Dermis microvascular lymphatic vessel endothelial cell (primary cell): Measurements from ENCODE around the gene PDE4D. TPM values are rescaled to one million over a fixed set of nuclear protein-coding genes. Genes with fewer than 3 reads are reported as not detected.

ENCODE experiments used
- DNase-seq, 2 donors: peaks; one replicate each; pipeline versions ENCODE4 v3.0.0 to v3.0.0-alpha.2; 2010; ENCODE audit warnings: low read depth in 2 of 2
- total RNA-seq: library from RNA; depleted of rRNA; stranded (reverse); fragments of >200 nt; gene quantifications from 2 replicates; pipeline ENCODE4 v1.2.1, GENCODE V29; 2014

The PDE4D gene
- total RNA-seq, 1 donor from 2014 or later: 22.1 TPM

DNA sequence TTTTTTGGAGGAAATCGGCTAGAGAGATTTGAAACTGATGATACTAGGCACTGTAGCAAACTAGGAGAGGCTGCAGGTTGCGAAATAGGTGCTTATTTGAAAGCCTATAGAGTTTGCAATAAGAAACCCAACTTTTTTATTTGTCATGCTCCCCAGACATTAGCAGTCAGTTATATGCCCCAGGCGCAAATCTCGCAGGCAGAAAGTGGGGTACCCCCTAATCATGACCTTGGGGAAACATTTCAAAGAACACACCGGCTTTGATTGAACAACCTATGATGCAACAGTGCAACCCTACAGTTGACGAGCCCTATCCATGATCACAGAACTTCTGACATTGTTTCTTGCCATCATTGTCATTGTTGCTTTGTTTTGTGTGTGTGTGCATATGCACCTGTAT, 800.2 kb downstream of the PDE4D start:
- no peak for DNase-seq

DNA sequence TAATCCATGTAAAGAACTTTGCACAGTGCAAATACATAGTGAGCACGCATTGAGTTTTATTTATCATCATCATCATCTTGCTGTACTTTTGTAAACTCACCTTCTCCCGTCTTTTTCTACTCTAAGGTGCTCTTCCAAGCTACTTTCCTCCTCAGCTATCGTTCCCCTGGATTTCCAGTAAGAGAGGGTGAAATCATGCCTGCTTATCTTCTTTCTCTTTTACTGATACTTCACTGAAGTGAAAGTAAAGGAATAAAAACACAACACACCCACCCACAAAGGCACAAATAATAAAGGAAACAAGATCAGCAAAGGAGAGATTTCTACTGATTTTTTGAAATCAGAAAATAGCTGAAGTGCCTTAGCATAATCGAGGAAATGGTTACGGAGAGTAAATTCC, 800.8 kb downstream of the PDE4D start:
- DNase-seq: no peak

DNA sequence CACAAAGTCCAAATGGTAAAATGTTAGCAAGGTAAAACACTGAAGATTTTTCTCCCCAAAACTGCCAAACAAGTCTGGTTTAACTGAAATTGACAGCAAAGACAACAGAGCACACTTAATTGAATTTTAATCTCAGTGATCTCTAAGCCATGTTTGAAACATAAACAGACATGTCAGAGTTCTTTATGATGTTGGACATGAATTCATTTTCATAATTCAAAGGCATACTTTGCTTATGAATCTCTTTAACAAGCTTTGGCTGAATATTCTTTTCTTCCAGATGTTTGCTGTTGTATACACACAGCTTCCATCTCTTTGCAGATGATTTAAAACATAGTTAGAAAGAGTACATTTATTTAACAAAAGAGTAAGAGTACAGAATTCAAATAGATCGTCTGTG, 801.6 kb downstream of the PDE4D start:
- no peak for DNase-seq

DNA sequence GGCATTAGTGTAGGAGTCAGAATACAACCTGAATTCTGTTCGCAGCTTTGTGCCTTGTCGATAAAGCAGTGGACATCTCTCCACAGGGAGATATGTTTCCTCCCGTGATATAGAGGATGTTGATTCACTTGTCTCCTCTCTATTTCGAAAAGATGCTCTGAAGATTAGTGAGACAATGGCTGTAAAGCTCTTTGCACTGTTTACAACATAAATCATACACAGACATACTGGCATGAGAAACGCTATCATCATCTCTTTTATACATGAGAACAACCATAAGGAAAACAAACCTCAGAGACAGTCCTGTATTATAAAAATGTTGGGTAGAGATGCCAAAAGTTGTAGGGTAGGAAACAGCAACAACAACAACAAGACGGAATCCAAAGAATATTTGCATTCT, 803.2 kb downstream of the PDE4D start:
- DNase-seq: no peak

DNA sequence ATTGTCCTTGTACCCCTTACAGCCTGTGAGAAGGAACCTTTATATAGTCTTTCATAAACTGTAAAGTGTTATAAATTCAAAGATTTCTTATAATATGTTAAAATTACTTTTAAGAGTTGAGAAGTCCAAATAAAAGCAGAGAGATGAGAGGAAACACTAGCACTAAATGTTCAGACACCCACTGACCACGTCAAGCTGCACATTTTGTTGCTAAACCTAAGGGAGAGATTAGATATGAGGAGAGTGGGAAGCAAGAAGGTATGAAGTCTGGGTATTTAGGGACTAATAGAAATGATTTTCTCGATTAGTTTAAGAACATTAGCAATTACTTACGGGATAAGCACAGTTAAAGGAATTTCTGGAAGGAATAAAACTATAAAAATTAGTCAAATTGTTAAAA, 803.8 kb downstream of the PDE4D start:
- DNase-seq: no peak

DNA sequence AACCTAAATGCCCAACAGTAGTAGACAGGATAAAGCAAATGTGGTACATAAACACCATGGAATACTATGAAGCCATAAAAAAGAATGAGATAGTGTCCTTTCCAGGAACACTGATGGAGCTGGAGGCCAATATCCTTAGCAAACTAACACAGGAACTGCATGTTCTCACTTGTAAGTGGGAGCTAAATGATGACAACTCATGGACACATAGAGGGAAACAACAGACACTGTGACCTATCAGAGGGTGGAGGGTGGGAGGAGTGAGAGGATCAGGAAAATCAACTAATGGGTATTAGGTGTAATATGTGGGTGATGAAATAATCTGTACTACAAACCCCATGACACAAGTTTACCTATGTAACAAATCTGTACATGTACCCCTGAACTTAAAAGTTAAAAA, 805.0 kb downstream of the PDE4D start:
- no peak for DNase-seq

DNA sequence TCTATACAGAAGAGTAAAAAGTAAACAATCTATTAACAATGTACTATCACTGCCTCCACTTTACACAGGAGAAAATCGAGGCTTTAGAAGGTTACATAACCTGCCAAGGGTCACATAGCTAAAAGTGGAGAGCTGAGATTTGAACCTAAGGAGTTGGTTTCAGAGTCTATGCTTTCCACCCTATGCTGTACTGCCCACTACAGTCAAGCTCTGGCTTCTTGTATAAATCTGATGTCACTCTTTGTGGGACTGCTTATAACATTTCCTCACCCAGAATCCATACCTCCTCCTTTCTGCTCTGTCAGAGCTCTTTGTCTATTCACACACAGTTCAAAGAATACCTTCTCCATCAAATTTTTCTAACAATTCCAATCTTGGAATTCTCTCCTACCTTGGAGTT, 807.5 kb downstream of the PDE4D start:
- no peak for DNase-seq

DNA sequence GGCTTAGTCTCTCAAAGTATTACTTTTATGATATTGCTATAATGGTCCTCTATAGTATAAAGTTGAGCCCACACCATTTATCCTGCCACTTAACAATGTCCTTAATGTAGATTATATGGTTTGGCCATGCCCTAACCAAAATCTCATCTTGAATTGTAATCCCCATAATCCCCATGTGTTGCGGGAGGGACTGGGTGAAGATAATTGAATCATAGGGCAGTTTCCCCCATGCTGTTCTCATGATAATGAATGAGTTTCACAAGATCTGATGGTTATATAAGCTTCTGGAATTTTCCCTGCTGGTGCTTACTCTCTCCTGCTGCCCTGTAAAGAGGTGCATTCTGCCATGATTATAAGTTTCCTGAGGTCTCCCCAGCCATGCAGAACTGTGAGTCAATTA, 811.8 kb downstream of the PDE4D start:
- no peak for DNase-seq

DNA sequence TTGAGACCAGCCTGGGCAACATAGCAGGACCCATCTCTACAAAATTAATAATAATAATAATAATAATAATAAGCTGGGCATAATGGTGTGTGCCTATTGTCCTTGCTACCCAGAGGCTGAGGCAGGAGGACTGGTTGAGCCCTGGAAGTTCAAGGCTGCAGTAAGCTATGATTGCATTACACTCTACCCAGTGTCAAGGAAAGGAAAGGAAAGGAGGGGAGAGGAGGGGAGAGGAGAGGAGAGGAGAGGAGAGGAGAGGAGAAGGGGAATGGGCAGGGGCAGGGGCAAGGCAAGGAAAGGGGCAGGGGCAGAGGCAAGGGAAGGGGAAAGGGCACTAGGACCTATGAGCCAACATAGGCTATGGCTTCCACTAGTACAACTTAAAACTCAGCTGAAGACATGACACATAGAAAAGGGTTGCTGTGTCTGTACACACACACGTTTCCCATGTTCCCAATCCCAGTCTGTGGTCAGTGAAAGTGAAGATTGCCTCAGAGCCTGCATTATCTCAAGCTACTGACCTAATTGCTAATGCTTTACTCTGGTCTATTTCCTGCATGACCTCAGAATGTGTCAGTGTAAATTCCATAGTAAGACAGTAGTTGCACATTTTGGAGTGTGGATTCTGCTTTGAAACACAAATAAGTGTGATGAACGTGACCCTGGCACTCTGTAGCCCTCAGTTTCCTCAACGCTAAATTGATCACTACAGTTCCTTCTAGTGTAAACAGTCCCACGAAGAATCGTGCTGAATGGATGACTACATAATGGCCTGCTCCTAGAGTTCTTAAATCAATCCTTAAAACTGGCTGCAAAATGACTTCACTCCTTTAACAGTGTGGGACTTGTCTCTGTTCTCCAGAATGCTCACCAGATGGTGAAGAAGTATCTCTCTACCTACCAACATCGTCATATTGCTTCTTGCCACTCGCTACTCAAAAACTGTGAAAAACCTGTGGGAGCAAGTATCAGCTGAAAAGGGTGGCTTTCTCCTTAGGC, 813.6 kb downstream of the PDE4D start:
- peak in 1 of 2 donors; percentile 74 for DNase-seq

DNA sequence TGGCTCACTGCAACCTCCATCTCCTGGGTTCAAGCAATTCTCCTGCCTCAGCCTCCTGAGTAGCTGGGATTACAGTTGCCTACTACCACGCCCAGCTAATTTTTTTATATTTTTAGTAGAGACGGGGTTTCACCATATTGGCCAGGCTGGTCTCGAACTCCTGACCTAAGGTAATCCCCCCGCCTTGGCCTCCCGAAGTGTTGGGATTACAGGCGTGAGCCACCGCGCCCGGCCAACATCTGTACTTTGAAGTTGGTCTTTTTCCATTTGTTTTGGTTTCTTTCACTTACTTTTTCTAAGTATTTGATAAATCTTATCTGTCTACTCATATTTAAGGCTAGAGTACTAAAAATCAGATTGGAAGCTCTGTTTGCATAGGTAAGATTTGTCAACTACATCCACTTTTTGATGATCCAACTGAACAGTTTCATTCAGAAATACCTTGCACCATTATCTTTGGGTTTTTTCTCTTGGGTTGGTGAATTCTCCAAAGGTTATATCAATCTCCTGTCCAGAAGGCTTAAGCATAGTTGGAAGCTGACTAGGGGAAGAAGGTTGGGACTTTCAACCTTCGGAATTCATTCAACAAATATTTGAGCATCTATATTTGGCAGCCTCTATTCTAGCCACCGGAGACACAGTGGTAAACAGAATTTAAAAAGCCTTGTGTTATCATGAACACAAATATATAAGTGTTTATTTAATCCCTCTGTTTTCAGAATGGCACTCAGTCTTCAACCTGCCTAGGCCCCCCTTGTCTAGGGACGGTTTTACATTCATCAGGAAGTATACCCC, 821.6 kb downstream of the PDE4D start:
- no peak for DNase-seq

DNA sequence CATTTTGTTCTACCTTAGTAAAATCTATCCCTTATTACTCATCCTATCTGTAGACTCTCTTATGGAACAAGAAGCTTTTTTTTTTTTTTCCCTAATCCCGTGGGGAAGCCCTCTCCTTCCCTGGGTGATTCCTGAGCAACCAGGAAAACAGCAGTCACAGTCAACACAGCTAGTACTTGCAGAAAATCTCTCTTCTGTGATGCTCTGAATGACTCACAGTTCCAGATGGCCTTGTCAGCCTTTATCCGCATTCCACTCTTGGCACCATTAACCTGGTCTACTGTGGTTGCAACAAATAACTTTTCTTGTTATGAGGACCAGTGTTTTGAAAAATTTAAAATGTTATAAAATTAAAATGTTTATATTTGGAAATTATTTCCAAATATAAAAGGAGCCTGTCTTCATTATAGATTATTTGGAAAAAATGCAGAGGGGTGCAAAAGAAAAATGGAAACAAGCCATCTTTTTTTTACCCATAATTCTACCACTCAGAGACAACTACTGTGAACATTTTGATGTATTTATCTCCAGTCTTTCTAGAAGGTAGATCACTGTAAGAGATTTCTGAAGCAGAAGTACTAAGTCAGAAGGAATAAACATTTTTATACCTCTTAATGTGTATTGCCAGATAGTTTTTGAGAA, 824.0 kb downstream of the PDE4D start:
- DNase-seq: peak; percentile 24 to 84

DNA sequence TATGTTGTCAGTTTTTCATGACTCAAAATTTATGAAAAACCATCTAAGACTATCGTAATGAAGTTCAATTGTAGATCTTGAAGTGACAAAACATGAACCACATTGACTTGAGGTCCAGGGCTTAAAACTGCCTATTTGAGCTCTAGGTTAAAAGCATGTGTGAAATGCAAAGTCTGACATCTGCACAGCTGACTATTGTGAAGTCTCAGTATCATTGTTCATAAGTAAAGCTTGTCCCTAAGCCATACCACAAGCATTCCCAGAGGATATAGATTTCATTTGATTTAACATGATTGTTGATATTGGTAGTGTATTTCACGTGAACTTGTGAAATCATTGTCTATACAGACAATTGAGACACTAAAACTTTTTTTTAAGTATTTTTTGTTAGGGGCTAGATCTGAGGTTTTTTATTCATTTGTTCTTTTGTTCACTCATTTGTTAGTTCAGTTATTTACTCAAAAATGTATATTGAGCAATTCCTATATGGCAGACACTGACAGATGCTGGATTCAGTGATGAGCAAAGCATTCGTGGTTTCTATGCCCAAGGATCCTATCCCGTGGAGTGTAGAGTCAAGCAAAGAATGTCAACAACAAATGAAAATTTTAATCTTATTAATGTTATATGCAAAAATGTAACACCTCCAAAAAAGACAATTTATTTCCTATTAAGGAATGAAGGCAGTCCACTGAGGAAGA, 825.4 kb downstream of the PDE4D start:
- no peak for DNase-seq

DNA sequence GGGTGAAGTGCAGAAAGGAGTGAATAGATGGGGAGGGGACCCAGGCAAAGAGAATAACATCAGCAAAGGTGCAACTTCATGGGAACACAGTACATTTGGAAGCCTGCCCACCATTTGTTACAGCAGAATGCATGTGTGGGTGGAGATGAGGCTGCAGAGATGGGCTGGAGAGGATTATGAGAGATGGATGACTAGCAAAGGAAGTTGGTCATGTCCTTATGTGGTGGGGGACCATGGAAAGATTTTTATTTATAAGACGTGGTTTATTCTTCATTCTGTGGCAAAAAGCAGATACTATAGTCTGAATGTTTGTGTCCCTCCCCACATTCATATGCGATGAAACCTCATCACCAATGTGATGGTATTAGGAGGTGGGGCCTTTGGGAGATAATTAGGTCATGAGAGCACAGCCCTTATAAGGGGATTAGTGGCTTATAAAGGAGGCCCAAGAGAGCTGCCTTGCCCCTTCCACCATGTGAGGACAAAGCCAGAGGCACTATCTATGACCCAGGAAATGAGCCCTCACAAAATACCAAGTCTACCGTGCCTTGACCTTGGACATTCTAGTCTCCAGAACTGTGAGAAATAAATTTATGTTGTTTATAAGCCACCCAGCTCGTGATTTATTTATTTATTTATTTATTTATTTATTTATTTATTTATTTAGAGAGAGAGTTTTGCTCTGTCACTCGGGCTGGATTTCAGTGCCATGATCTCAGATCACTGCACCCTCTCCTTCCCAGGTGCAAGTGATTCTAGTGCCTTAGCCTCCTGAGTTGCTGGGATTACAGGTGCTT, 827.0 kb downstream of the PDE4D start:
- DNase-seq: peak in 1 of 2 donors; percentile 36

DNA sequence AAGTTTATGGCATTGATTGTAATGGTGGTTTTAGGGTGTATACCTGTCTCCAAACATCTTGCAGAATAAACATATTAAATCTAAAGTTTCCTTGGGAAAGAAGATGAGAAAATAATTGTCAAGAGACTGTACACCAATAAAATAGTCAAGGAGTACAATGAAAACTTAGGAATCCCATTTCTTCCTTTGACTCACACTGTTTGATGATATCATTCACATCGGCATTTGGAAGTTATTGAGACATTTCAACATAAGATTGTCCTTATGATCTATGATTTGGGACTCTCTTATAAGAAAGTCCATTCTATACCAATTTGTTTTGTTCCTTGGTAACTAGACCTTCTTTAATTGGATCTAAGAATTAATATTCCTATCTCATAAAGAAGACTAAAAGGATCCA, 828.0 kb downstream of the PDE4D start:
- no peak for DNase-seq

DNA sequence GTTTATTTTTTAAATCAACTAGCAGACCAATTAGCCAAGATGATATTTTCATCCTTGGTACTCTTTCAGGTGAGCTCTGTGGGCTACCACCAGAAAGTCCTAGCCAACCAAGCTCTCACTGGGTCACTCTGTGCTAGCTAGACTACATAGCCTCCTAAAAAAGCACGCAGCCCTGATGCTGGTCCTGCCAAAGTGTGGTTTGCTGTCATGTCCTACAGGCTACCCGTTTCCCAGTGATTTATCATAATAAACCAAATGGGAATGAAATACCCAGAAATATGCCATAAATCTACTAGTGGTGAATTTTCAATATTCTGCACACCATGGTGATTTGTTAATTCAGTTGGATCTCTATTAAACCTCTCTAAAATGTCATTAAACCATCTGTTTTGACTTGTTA, 829.2 kb downstream of the PDE4D start:
- no peak for DNase-seq

DNA sequence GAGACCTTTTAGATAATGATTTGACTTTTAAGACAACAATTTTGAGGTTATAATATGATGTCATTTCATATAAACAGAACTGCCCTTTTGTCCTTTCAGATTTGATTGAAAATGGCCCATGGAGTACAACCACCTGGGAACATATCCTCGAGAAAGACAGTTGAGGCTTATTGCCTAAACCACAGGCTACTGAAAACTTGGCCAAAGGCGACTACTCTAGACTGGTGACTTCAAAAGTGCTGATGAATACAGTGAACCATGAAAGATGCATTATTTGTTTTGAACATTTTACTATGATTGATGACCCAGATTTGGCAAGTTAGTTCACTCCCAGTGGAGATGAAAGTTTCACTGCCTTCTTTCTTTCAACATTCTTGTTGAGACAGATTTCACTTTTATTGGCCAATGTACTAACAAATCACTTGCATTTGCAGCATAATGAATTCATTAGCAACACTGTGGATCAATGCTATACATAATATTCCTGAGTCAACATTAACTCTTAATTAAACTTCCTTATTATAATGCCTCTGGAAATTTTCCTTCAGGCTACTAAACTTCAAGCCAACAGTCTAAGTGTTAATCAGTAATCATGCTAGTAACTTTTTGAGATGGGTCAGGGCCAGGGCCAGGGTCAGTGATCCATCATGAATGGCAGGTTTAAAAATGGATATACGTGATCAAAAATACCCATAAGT, 830.4 kb downstream of the PDE4D start:
- no peak for DNase-seq

DNA sequence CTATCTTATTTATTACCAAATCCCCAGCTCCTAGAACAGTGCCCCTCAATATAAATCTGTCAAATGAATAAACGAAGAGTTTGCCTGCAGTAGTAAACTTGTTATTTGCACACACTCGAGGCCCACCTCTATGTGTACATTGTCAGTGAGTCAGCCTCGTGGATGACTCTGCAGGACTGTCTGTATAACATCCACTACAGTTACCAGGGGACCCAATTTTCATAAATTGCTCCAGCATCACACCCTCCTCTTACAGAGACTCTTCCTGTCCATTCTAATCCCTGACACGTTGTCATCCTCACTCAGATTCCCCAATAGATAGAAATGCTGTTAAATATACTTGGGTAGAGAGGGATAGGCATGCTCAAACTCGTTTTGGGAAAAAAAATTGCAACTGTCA, 832.1 kb downstream of the PDE4D start:
- no peak for DNase-seq

DNA sequence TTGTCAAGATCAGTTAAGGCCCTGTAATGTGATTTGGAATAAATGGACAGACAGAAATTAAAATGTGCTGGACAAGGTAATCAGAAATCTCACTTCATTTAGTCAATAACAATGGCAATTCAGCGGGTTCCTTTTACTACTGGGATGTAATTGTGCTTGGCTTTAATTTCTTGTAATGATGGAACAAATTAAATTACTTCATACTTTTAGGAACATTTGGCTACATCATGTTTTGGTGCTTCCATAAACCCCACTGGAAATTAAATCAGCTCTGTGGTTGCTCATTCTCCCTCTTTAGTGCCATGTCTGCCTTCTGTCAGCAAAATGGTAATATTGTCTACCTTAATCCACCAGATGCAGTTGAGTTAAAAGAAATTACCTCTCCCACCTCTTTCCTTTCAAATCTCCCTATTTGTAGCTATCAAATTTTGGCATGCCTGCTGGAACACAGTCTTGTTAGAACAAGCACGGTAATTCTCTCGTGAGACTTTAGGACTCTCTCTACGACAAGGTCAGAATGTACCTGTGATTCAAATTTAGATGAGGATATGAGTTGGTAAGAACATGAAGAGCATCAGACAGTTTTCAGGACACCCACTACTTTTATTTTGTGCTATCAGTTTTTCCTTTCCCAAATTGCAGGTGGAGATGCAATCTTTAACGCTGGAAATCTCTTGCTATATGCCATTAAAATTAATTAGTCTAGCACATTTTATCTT, 834.4 kb downstream of the PDE4D start:
- DNase-seq: no peak

DNA sequence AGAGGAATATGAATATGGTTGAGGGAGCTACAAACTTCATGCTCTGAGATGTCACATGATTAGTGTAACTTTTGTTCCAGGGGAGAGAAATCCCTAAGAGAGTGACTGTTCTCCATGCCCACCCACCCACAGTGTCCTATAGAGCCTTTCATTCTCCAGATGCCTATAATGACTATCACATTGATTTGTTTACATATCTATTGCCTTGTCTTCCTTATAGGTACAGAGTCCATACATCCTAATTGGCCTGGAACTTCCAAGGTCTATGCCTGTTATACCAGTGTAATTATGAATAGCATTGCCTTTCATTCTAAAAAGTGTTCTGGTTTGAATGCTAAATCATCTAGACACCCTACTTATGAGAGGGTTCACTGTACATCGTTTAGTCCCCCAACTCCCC, 835.3 kb downstream of the PDE4D start:
- DNase-seq: no peak
